ENCODE measurements around the gene MARCHF10. TPM values are rescaled to one million over a fixed set of nuclear protein-coding genes. Genes with fewer than 3 reads are reported as not detected.

MARCHF10 gene, protein sequence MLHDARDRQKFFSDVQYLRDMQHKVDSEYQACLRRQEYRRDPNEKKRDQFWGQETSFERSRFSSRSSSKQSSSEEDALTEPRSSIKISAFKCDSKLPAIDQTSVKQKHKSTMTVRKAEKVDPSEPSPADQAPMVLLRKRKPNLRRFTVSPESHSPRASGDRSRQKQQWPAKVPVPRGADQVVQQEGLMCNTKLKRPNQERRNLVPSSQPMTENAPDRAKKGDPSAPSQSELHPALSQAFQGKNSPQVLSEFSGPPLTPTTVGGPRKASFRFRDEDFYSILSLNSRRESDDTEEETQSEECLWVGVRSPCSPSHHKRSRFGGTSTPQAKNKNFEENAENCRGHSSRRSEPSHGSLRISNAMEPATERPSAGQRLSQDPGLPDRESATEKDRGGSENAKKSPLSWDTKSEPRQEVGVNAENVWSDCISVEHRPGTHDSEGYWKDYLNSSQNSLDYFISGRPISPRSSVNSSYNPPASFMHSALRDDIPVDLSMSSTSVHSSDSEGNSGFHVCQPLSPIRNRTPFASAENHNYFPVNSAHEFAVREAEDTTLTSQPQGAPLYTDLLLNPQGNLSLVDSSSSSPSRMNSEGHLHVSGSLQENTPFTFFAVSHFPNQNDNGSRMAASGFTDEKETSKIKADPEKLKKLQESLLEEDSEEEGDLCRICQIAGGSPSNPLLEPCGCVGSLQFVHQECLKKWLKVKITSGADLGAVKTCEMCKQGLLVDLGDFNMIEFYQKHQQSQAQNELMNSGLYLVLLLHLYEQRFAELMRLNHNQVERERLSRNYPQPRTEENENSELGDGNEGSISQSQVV
- total RNA-seq (0.17 TPM in 1 of 2 replicates, not detected in the other), polyA plus RNA-seq (0.14 TPM in 1 of 2 replicates, not detected in the other), polyA minus RNA-seq (ENCODE audit: low replicate concordance) (not detected in 2 replicates)
- 0.23 TPM in 1 of 2 replicates, not detected in the other for polyA plus RNA-seq (2012)

- Histone ChIP-seq H3K27me3 (ENCODE audit: control insufficient read depth, insufficient read depth, low read length) (no peaks in the 10 kb centered on the region), H3K4me2 (ENCODE audit: extremely low read depth, insufficient read depth, low read length) (peak within 1 kb of the TSS; percentile 8), H3K9me3 (ENCODE audit: control insufficient read depth, insufficient read depth, low read depth, low read length) (no peaks in the 10 kb centered on the region), H2AFZ (ENCODE audit: low read length) (no peak within 1 kb of the TSS), H3K79me2 (ENCODE audit: control insufficient read depth, insufficient read depth, low read length) (no peaks in the 10 kb centered on the region), H4K20me1 (ENCODE audit: control insufficient read depth, extremely low read depth, insufficient read depth, low read length) (no peaks in the 10 kb centered on the region), H3K4me1 (ENCODE audit: control insufficient read depth, extremely low read depth, insufficient read depth, low read length) (peaks cover 2% of the 10 kb centered on the region), H3K4me3 (replicated peaks in 1 of 4; ENCODE audit: control extremely low read depth in 1 of 4, insufficient read depth in 1 of 4, low read depth in 3 of 4, low read length in 4 of 4) (peak within 1 kb of the TSS in 1 of 4 experiments; percentile 30), H3K36me3 (ENCODE audit: control insufficient read depth, insufficient read depth, low read length) (no peaks in the 10 kb centered on the region), H3K27ac (ENCODE audit: insufficient read depth, low read length) (no peak within 1 kb of the TSS), H3K9ac (ENCODE audit: insufficient read depth, low read length) (no peak within 1 kb of the TSS)
- peak in 1 of 2 donors; percentile 27 for DNase-seq (ENCODE audit: low read depth in 2 of 2)
- no peak for TF ChIP-seq CTCF (conservative IDR thresholded peaks at IDR 0.05 in 1 of 2, IDR thresholded peaks at IDR 0.05 in 1 of 2; ENCODE audit: low read depth in 1 of 2, low read length in 2 of 2)
- TF ChIP-seq EZH2 (IDR thresholded peaks at IDR 0.05; ENCODE audit: low read length, missing control alignments): no peak
These were observed at the start of gene MARCHF10 for GRCh38 chr17:62807812-62808575. MARCHF10 (minus strand) TSS chr17:62808314; CDS start chr17:62801735, 6,579 bp downstream.

DNA sequence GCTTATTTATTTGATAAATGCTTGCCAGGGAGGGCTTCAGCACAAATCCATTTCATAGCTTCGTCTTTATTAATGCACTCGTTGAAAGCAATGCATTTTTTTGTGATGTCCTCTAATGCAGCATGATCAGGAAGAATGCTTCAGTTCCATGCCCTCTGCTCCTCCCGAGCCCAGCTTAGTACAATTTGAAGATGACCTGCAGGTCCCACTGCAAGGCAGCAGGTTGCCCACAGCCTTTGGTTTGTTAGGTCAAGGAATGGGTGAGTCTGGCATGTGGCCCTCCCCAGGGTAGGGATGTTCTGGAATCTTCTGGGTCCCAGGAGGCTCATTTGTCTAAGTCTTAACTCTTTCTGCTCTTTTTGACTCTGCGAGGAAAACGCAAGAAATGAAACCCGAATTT, 49.4 kb upstream of the MARCHF10 start:
- no peak for DNase-seq (ENCODE audit: low read depth in 2 of 2)
- Histone ChIP-seq H3K27me3 (ENCODE audit: control insufficient read depth, insufficient read depth, low read length) (no peaks in the 10 kb centered on the region), H2AFZ (ENCODE audit: low read length) (no peak overlapping the region)

More for the DNA sequence above, 49.4 kb upstream of the MARCHF10 start:
- Histone ChIP-seq H3K4me1 (ENCODE audit: control insufficient read depth, extremely low read depth, insufficient read depth, low read length) (no peaks in the 10 kb centered on the region), H3K79me2 (ENCODE audit: control insufficient read depth, insufficient read depth, low read length) (no peaks in the 10 kb centered on the region), H3K9me3 (ENCODE audit: control insufficient read depth, insufficient read depth, low read depth, low read length) (no peaks in the 10 kb centered on the region), H3K4me2 (ENCODE audit: extremely low read depth, insufficient read depth, low read length) (no peak overlapping the region), H3K36me3 (ENCODE audit: control insufficient read depth, insufficient read depth, low read length) (no peaks in the 10 kb centered on the region), H3K9ac (ENCODE audit: insufficient read depth, low read length) (no peak overlapping the region), H4K20me1 (ENCODE audit: control insufficient read depth, extremely low read depth, insufficient read depth, low read length) (no peaks in the 10 kb centered on the region), H3K4me3 (replicated peaks in 1 of 4; ENCODE audit: control extremely low read depth in 1 of 4, insufficient read depth in 1 of 4, low read depth in 3 of 4, low read length in 4 of 4) (no peak overlapping the region), H3K27ac (ENCODE audit: insufficient read depth, low read length) (no peak overlapping the region)
- no peak for TF ChIP-seq CTCF (conservative IDR thresholded peaks at IDR 0.05 in 1 of 2, IDR thresholded peaks at IDR 0.05 in 1 of 2; ENCODE audit: low read depth in 1 of 2, low read length in 2 of 2)
- no peak for TF ChIP-seq EZH2 (IDR thresholded peaks at IDR 0.05; ENCODE audit: low read length, missing control alignments)

Data from fibroblast of lung (primary cell).